Stimulated activated CD4-positive, alpha-beta T cell treated with anti-CD3 and anti-CD28 coated beads, Interleukin-1b, Interleukin-23, amount 100 ng/mL, for 48 hours (primary cell): Measurements from ENCODE around the gene GCNA.
"Not testable (repeated sequence)": the region's sequence is repeated elsewhere in the genome, so short reads cannot be mapped to it uniquely, and the experiment has no call there.

Experiments used
- DNase-seq: peaks from one replicate; pipeline ENCODE4 v3.0.0-alpha.2; 2020

The GCNA gene

GRCh38 chrX:71652405-71652804 lies 74.2 kb downstream of the GCNA start:
- DNase-seq, result peak; percentile 45

- no peak for DNase-seq
These were observed 75.1 kb downstream of the GCNA start for GRCh38 chrX:71653344-71653743.

- DNase-seq, result no peak
These were observed 79.0 kb downstream of the GCNA start for GRCh38 chrX:71657267-71657666.

- no peak for DNase-seq
These were observed 81.1 kb downstream of the GCNA start for GRCh38 chrX:71659342-71659741.

GRCh38 chrX:71659959-71660358 lies 81.7 kb downstream of the GCNA start:
- no peak for DNase-seq

- no peak for DNase-seq
These were observed 82.6 kb downstream of the GCNA start for GRCh38 chrX:71660562-71661416.

- DNase-seq, result no peak
These were observed 83.7 kb downstream of the GCNA start for GRCh38 chrX:71661919-71662318.

GRCh38 chrX:71662654-71663053 lies 84.4 kb downstream of the GCNA start:
- DNase-seq, result not testable (repeated sequence)
